ENCODE data around the gene HPCAL4. TPM values are rescaled to one million over a fixed set of nuclear protein-coding genes. Genes with fewer than 3 reads are reported as not detected.

HPCAL4 gene
- total and polyA plus RNA-seq, 2 experiments from 2014 or later = not detected

- no peak overlapping the region for H3K9ac ChIP-seq
- H3K9me2 ChIP-seq (ENCODE audit: insufficient read depth) = no peaks in the 10 kb centered on the region
- H3K9me3 ChIP-seq (ENCODE audit: low read depth) = no peaks in the 10 kb centered on the region
- H3K27me3 ChIP-seq (replicated peaks; ENCODE audit: insufficient read depth) = peaks cover 24% of the 10 kb centered on the region
- H3K36me3 ChIP-seq (ENCODE audit: low read depth) = no peaks in the 10 kb centered on the region
- no peak overlapping the region for H3K4me2 ChIP-seq (ENCODE audit: unreplicated experiment)
- no peaks in the 10 kb centered on the region for H3K79me2 ChIP-seq (ENCODE audit: insufficient read depth)
- H2AFZ ChIP-seq = no peak overlapping the region
- H3K4me3 ChIP-seq = no peak overlapping the region
- DNase-seq = no peak
- H3K4me1 ChIP-seq (ENCODE audit: insufficient read depth) = no peaks in the 10 kb centered on the region
- H3K27ac ChIP-seq = no peak overlapping the region
- in situ Hi-C loops (cut with MboI) = no loop called here
- WGBS, 2 experiments (ENCODE audit: low coverage in 1 of 2, low lambda C conversion rate in 2 of 2, missing lambda C conversion rate in 2 of 2) = 50 to 61% methylated on average over 3 of the region's 3 CpGs
- H4K20me1 ChIP-seq (ENCODE audit: insufficient read depth) = no peaks in the 10 kb centered on the region
- no peaks in the 10 kb centered on the region for H3F3A ChIP-seq (ENCODE audit: insufficient read depth)
- TF ChIP-seq EZH2phosphoT487 (IDR thresholded peaks at IDR 0.05; ENCODE audit: insufficient read depth, low read depth) (no peak), EZH2 (IDR thresholded peaks at IDR 0.05; ENCODE audit: insufficient read depth, poor library complexity, severe bottlenecking) (no peak)
Observed at GRCh38 chr1:39668111-39668510, 23.1 kb downstream of the HPCAL4 start.

GRCh38 chr1:39666772-39667171, 24.5 kb downstream of the HPCAL4 start:
- in situ Hi-C loops (cut with MboI) = no loop called here
- H3K9me2 ChIP-seq (ENCODE audit: insufficient read depth) = no peaks in the 10 kb centered on the region
- no peaks in the 10 kb centered on the region for H3K79me2 ChIP-seq (ENCODE audit: insufficient read depth)
- no peak overlapping the region for H3K27ac ChIP-seq
- no peaks in the 10 kb centered on the region for H3K36me3 ChIP-seq (ENCODE audit: low read depth)
- no peak overlapping the region for H3K4me3 ChIP-seq
- DNase-seq = no peak
- 66 to 68% methylated on average over 3 of the region's 3 CpGs for WGBS, 2 experiments (ENCODE audit: low coverage in 1 of 2, low lambda C conversion rate in 2 of 2, missing lambda C conversion rate in 2 of 2)
- H3K9ac ChIP-seq = no peak overlapping the region
- TF ChIP-seq EZH2phosphoT487 (IDR thresholded peaks at IDR 0.05; ENCODE audit: insufficient read depth, low read depth) (no peak), EZH2 (IDR thresholded peaks at IDR 0.05; ENCODE audit: insufficient read depth, poor library complexity, severe bottlenecking) (no peak)
- H4K20me1 ChIP-seq (ENCODE audit: insufficient read depth) = no peaks in the 10 kb centered on the region
- H3K9me3 ChIP-seq (ENCODE audit: low read depth) = no peaks in the 10 kb centered on the region
- H3F3A ChIP-seq (ENCODE audit: insufficient read depth) = no peaks in the 10 kb centered on the region
- no peaks in the 10 kb centered on the region for H3K4me1 ChIP-seq (ENCODE audit: insufficient read depth)
- H3K4me2 ChIP-seq (ENCODE audit: unreplicated experiment) = no peak overlapping the region
- no peak overlapping the region for H2AFZ ChIP-seq
- peaks cover 21% of the 10 kb centered on the region for H3K27me3 ChIP-seq (replicated peaks; ENCODE audit: insufficient read depth)

- Histone ChIP-seq H3K9me2 (ENCODE audit: insufficient read depth) (no peaks in the 10 kb centered on the region), H3K27me3 (replicated peaks; ENCODE audit: insufficient read depth) (peaks cover 12% of the 10 kb centered on the region), H2AFZ (no peak overlapping the region), H3K27ac (no peak overlapping the region), H3F3A (ENCODE audit: insufficient read depth) (no peaks in the 10 kb centered on the region), H3K36me3 (ENCODE audit: low read depth) (no peaks in the 10 kb centered on the region), H3K9me3 (ENCODE audit: low read depth) (no peaks in the 10 kb centered on the region), H3K4me1 (ENCODE audit: insufficient read depth) (no peaks in the 10 kb centered on the region), H3K4me2 (ENCODE audit: unreplicated experiment) (no peak overlapping the region), H3K79me2 (ENCODE audit: insufficient read depth) (no peaks in the 10 kb centered on the region), H3K9ac (no peak overlapping the region), H3K4me3 (no peak overlapping the region), H4K20me1 (ENCODE audit: insufficient read depth) (no peaks in the 10 kb centered on the region)
- in situ Hi-C loops (cut with MboI) = no loop called here
- WGBS, 2 experiments (ENCODE audit: low coverage in 1 of 2, low lambda C conversion rate in 2 of 2, missing lambda C conversion rate in 2 of 2) = 66 to 74% methylated on average over 8 of the region's 8 CpGs
- DNase-seq = no peak
- no peak for TF ChIP-seq EZH2phosphoT487 (IDR thresholded peaks at IDR 0.05; ENCODE audit: insufficient read depth, low read depth)
- TF ChIP-seq EZH2 (IDR thresholded peaks at IDR 0.05; ENCODE audit: insufficient read depth, poor library complexity, severe bottlenecking) = no peak
Observed at GRCh38 chr1:39663559-39663958, 27.7 kb downstream of the HPCAL4 start.

GRCh38 chr1:39662861-39663260, 28.4 kb downstream of the HPCAL4 start:
- no peaks in the 10 kb centered on the region for H3K4me1 ChIP-seq (ENCODE audit: insufficient read depth)
- H2AFZ ChIP-seq = no peak overlapping the region
- H3K27ac ChIP-seq = no peak overlapping the region
- in situ Hi-C loops (cut with MboI) = no loop called here
- H3K79me2 ChIP-seq (ENCODE audit: insufficient read depth) = no peaks in the 10 kb centered on the region
- H3K4me2 ChIP-seq (ENCODE audit: unreplicated experiment) = no peak overlapping the region
- no peaks in the 10 kb centered on the region for H4K20me1 ChIP-seq (ENCODE audit: insufficient read depth)
- H3K4me3 ChIP-seq = no peak overlapping the region
- 11 to 12% methylated on average over 1 of the region's 1 CpG for WGBS, 2 experiments (ENCODE audit: low coverage in 1 of 2, low lambda C conversion rate in 2 of 2, missing lambda C conversion rate in 2 of 2)
- peaks cover 12% of the 10 kb centered on the region for H3K27me3 ChIP-seq (replicated peaks; ENCODE audit: insufficient read depth)
- no peak for DNase-seq
- no peaks in the 10 kb centered on the region for H3K9me2 ChIP-seq (ENCODE audit: insufficient read depth)
- no peaks in the 10 kb centered on the region for H3K9me3 ChIP-seq (ENCODE audit: low read depth)
- no peak overlapping the region for H3K9ac ChIP-seq
- no peaks in the 10 kb centered on the region for H3K36me3 ChIP-seq (ENCODE audit: low read depth)
- no peaks in the 10 kb centered on the region for H3F3A ChIP-seq (ENCODE audit: insufficient read depth)
- TF ChIP-seq EZH2phosphoT487 (IDR thresholded peaks at IDR 0.05; ENCODE audit: insufficient read depth, low read depth) (no peak), EZH2 (IDR thresholded peaks at IDR 0.05; ENCODE audit: insufficient read depth, poor library complexity, severe bottlenecking) (no peak)

GRCh38 chr1:39659538-39659937, 31.7 kb downstream of the HPCAL4 start:
- no peaks in the 10 kb centered on the region for H3K4me1 ChIP-seq (ENCODE audit: insufficient read depth)
- TF ChIP-seq EZH2 (IDR thresholded peaks at IDR 0.05; ENCODE audit: insufficient read depth, poor library complexity, severe bottlenecking) (no peak), EZH2phosphoT487 (IDR thresholded peaks at IDR 0.05; ENCODE audit: insufficient read depth, low read depth) (no peak)
- H3K9me2 ChIP-seq (ENCODE audit: insufficient read depth) = no peaks in the 10 kb centered on the region
- H3K79me2 ChIP-seq (ENCODE audit: insufficient read depth) = no peaks in the 10 kb centered on the region
- H3K4me2 ChIP-seq (ENCODE audit: unreplicated experiment) = no peak overlapping the region
- H3K4me3 ChIP-seq = no peak overlapping the region
- WGBS, 2 experiments (ENCODE audit: low coverage in 1 of 2, low lambda C conversion rate in 2 of 2, missing lambda C conversion rate in 2 of 2) = 69 to 73% methylated on average over 5 of the region's 5 CpGs
- in situ Hi-C loops (cut with MboI) = no loop called here
- no peak overlapping the region for H3K27ac ChIP-seq
- H2AFZ ChIP-seq = no peak overlapping the region
- peaks cover 13% of the 10 kb centered on the region; the same call in 1 of the 2 replicates for H3K27me3 ChIP-seq (replicated peaks; ENCODE audit: insufficient read depth)
- H3K9ac ChIP-seq = no peak overlapping the region
- H3K36me3 ChIP-seq (ENCODE audit: low read depth) = no peaks in the 10 kb centered on the region
- H4K20me1 ChIP-seq (ENCODE audit: insufficient read depth) = no peaks in the 10 kb centered on the region
- 0 out of 2 replicates have a peak, but pooled peaks cover 5% of the 10 kb centered on the region for H3F3A ChIP-seq (ENCODE audit: insufficient read depth)
- DNase-seq = no peak
- no peaks in the 10 kb centered on the region for H3K9me3 ChIP-seq (ENCODE audit: low read depth)
